ENCODE measurements around the gene ZNF385B. TPM values are rescaled to one million over a fixed set of nuclear protein-coding genes. Genes with fewer than 3 reads are reported as not detected.

ZNF385B gene
- total RNA-seq, 1 experiment from 2014 or later = 9.3 TPM

DNA sequence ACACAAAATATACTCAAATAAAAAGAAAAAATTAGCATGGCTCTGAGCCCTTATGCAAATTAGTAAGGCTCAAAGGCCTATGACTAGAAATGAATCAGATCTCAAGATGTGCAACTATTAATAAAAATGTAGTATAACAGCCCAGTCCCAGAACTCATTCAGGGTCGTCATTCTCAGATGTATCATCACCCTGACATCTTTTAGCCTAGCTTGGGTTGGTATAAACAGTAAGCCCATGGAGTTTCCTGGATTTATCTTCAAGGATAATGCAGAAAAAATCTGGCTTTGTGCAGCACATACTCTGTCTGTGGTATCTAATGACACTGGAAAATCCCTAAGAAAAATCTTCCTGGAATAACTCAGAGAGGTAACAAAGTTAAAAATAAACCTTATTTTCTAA lies 239.3 kb downstream of the ZNF385B start:
- Histone ChIP-seq H3K27ac (ENCODE audit: low read depth, low read length) (no peak overlapping the region), H2AFZ (ENCODE audit: low read depth, low read length, poor library complexity, severe bottlenecking) (no peak overlapping the region), H3K36me3 (ENCODE audit: control insufficient read depth in 1 of 2, insufficient read depth in 2 of 2, low read length in 2 of 2) (no peaks in the 10 kb centered on the region), H3K79me2 (ENCODE audit: insufficient read depth, low read length) (no peaks in the 10 kb centered on the region), H3K9me3 (ENCODE audit: control insufficient read depth in 1 of 2, insufficient read depth in 1 of 2, low read depth in 1 of 2, low read length in 2 of 2) (no peaks in the 10 kb centered on the region), H4K20me1 (ENCODE audit: insufficient read depth) (no peaks in the 10 kb centered on the region), H3K9me2 (ENCODE audit: insufficient read depth) (no peaks in the 10 kb centered on the region), H3K9ac (ENCODE audit: low read length) (no peak overlapping the region), H3K4me3 (replicated peaks in 1 of 2; ENCODE audit: low read depth in 1 of 2, low read length in 2 of 2) (no peak overlapping the region), H3K4me2 (ENCODE audit: low read length) (no peak overlapping the region), H3K4me1 (ENCODE audit: control insufficient read depth in 1 of 2, insufficient read depth in 2 of 2, low read length in 2 of 2) (no peaks in the 10 kb centered on the region), H3K27me3 (ENCODE audit: insufficient read depth, low read length) (no peaks in the 10 kb centered on the region)
- TF ChIP-seq MAX (IDR thresholded peaks at IDR 0.05) = no peak
- TF ChIP-seq, protein P1, sequence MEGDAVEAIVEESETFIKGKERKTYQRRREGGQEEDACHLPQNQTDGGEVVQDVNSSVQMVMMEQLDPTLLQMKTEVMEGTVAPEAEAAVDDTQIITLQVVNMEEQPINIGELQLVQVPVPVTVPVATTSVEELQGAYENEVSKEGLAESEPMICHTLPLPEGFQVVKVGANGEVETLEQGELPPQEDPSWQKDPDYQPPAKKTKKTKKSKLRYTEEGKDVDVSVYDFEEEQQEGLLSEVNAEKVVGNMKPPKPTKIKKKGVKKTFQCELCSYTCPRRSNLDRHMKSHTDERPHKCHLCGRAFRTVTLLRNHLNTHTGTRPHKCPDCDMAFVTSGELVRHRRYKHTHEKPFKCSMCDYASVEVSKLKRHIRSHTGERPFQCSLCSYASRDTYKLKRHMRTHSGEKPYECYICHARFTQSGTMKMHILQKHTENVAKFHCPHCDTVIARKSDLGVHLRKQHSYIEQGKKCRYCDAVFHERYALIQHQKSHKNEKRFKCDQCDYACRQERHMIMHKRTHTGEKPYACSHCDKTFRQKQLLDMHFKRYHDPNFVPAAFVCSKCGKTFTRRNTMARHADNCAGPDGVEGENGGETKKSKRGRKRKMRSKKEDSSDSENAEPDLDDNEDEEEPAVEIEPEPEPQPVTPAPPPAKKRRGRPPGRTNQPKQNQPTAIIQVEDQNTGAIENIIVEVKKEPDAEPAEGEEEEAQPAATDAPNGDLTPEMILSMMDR (IDR thresholded peaks at IDR 0.05 in 2 of 3, conservative IDR thresholded peaks at IDR 0.05 in 1 of 3; ENCODE audit: borderline replicate concordance in 1 of 3, insufficient read depth in 1 of 3, low read depth in 2 of 3, low read length in 2 of 3) = no peak
- no peak for TF ChIP-seq SRF (IDR thresholded peaks at IDR 0.05; ENCODE audit: low read depth)
- no peak for TF ChIP-seq POLR2A (IDR thresholded peaks at IDR 0.05; ENCODE audit: borderline replicate concordance, extremely low read depth, insufficient read depth, insufficient read length)
- TF ChIP-seq, protein P2, sequence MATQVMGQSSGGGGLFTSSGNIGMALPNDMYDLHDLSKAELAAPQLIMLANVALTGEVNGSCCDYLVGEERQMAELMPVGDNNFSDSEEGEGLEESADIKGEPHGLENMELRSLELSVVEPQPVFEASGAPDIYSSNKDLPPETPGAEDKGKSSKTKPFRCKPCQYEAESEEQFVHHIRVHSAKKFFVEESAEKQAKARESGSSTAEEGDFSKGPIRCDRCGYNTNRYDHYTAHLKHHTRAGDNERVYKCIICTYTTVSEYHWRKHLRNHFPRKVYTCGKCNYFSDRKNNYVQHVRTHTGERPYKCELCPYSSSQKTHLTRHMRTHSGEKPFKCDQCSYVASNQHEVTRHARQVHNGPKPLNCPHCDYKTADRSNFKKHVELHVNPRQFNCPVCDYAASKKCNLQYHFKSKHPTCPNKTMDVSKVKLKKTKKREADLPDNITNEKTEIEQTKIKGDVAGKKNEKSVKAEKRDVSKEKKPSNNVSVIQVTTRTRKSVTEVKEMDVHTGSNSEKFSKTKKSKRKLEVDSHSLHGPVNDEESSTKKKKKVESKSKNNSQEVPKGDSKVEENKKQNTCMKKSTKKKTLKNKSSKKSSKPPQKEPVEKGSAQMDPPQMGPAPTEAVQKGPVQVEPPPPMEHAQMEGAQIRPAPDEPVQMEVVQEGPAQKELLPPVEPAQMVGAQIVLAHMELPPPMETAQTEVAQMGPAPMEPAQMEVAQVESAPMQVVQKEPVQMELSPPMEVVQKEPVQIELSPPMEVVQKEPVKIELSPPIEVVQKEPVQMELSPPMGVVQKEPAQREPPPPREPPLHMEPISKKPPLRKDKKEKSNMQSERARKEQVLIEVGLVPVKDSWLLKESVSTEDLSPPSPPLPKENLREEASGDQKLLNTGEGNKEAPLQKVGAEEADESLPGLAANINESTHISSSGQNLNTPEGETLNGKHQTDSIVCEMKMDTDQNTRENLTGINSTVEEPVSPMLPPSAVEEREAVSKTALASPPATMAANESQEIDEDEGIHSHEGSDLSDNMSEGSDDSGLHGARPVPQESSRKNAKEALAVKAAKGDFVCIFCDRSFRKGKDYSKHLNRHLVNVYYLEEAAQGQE (IDR thresholded peaks at IDR 0.05; ENCODE audit: low read depth) = no peak
- TF ChIP-seq ZFX (IDR thresholded peaks at IDR 0.05) = no peak
- DNase-seq (ENCODE audit: low read depth, low spot score) (no peak), ATAC-seq (no peak)
- ChIA-PET CTCF (no interaction called here), POLR2A (no interaction called here), RAD21 (ENCODE audit: low non-redundant PET in 1 of 2, low total read pairs in 2 of 2, uncharacterized antibody in 2 of 2, unreplicated experiment in 2 of 2) (no interaction called here)
- intact Hi-C loops (cut with micrococcal nuclease) = no loop called here
- BruUV-seq (replicated peaks) = no TSS peak

All from HCT116 (cell line).